Measurements from ENCODE around the gene HOXA11.

HOXA11 gene

DNA sequence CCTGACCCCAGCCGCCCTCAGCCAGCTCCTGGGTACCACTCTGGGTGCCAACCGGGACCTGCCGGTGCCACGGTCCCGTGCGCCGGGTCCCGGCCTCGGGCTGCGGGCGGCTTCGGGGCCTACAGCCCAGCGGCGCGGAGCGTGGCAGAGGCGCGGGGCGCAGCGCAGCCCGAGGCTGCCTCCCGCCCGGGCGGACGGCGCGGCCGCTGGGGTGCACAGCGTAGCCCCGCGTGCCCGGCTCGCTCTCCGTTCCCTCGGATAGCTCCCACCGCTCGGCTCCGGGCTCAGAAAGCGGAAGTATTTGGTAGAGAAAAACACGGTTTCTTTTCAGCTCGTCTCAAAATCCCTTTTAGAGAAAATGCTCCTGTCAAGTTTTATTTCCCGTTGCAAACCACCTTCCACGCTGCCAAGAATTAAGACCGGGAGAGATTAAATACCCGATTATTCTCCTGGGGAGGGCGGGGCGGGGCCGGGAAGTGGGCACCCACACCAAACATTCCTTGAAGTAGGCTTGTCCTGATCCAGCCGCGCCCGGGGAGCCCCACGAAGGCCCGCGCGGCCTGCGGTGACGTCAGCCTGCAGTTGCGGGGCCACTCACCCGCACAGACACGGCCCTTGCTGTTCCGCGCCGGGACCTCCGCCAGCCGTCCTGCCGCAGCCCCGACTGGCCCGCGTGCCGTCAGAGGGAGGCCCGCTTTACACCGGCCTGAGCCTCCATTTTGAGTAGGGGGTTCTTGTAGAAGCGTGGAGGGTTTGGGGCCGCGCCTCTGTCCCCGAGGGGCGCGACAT is 7.7 kb upstream of the HOXA11 start:
- DNase-seq, result no peak

DNA sequence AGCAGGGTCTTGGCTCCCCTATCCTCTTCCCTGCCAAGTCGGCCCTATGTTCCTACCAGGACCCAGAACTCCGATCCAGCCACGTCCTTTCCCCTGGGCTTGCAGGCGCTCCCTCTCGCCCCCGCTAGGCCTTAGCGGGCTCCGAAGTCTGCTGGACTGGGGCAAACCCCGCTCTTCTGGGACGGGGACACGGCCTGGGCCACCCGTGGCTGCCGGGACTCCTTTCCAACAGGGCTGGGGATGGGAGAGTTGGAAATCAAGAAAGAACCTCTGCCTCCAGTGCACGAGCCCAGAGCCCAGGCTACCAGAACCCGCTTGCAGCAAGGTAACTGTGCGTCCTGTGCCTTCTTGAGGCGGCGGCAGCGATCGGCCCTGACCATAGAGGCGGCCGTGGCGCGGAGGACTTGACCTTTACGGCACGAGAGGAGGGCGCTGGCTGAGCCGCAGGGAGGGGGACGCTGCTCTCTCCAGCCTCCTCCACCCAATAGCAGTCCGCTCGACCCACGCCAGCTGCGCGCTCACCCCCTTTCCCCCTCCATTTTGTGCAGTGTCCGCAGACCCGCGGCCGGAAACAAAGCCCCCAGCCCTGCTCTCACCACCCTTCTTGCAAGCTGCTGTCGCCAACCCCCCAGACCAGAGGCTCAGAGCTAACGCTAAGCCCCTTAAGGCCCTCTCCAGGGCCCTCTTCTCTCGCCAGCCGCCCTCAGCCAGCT is 7.0 kb upstream of the HOXA11 start:
- DNase-seq, result no peak

DNA sequence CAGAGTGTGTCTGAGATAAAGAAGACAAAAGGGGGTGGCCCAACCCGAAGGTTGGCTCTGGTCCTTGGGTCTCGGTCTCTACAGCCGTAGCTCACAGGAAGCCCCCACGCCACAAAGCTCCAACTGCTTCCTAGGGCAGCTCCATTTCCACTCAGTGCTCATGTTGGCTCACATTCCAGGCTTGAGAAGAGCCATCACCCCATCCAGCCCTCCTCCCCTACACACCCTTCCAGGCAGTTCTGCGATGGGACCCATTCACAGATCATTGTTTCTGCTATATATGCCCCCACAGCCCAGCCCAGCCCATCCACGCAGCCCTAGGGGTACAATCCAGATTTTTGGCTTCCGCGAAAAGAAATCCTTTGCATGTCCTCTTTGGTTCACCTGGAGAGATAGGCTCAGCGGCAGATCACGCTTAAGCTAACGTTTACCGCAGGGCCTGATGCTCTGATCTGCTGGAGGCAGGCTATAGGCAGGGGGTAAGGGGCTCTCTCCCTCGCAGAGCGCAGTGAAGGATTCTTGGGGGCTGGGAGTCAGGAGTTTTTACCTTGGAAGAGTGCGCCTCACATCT is 6.2 kb upstream of the HOXA11 start:
- no peak for DNase-seq

DNA sequence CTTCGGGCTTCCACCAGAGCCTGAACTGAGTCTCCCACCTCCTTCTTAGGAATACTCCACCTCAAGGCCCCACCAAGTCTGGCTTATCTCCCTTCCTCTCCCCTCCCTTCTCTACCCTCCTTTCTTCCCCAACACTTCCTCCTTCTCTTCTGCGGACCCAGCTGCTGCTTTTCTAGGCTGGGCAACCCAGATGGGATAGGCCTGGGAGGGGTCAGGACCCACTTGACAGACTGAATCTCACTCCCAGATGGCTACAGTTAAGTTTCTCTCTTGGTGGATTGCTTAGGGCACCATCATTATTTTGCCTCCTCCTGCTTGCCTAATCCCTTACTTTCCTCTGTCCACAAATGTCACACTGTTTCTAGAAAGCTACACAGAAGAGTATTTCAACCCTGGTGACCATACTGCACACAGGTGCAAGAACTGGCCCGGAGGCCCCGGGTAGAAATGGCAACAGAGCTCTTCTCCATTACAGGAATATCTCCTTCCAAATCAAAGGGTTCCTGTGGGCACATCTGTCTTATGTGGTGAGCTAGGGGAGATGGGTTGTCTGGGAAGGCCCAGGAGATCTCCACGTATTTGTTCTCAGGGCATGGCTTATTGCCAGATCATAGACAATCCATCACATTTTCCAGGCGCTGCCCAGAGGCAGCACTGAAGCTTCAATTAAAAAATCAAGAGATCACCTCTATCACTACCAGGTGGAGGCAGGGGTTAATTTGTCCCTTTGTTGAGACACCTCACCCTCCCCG is 5.1 kb upstream of the HOXA11 start:
- no peak for DNase-seq

DNA sequence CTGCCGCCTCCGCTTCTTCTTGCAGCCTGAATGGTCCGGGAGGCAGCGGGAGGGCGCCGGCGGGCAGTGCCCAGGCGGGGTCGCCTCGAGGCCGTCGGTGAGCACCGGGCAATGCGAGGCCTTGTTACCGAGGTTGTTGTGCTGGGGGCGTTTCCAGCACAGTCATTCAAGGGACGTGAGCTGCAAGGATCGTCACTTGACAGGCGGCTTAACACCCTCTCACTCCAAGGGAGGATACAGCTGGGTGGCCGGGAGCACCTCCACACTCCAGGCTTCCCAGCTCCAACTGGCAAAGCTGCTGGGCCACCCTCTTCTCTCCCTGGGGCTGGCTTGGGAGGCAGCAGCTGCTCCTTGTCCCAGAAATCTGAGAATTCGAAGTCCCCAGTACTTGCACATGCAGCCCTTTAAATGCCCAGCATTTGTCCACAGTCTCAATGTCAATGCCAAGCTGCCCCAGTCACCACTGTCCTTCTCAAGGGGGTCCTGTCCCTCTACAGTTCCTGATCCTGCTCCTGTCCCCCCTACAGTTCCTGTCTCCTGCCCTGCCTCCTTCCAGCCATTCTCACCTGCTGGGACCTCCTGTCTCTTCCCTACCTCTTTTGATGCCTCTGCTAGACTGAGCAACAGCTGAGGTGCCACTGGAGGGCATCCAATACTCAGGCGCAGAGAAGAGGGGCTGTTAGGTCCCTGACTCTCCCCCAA is 4.4 kb upstream of the HOXA11 start:
- no peak for DNase-seq

DNA sequence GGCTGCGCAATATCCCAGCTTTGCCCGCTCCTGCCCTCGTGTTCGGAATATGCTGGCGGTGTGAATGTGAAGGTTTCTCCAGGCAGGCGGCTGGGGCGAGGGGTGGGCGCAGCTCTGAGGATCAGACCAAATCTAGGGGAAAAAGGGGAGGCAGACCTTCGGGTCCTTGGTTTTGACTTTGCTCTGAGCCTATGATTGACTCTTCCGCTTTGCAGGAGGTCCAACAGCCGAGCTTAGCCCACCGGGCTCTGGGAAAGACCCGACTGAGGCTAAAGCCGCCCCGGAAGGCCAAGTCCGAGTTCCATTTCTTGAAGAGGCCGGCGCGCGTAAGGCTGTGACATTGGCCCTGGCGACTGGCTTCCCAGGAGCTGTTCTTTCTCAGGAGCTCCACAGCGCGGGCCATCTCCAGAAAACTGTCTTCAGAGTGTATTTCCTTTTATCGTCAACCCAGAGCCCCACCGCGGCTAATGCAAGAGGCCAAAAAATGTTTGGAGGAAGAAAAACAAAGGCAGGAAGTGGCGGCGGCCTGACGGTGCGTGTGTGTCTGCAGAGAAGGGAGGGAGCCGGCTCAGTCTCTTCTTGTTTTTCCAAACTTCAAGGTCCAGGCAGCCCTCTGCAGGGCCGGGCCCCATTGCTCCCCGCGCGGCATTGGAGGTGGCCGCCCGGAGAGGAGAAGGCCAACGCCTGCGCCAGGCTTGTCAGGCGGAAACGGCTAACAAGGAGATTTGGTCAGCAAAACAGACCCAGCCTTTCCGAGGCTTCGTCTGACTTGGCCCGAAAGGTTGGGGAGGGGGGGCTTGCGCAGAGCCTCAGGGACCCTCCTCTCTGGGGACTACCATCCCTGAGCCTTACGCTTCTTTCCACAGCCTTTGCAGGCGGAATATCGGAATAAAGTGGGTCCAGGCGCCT is 3.6 kb upstream of the HOXA11 start:
- DNase-seq, result no peak

DNA sequence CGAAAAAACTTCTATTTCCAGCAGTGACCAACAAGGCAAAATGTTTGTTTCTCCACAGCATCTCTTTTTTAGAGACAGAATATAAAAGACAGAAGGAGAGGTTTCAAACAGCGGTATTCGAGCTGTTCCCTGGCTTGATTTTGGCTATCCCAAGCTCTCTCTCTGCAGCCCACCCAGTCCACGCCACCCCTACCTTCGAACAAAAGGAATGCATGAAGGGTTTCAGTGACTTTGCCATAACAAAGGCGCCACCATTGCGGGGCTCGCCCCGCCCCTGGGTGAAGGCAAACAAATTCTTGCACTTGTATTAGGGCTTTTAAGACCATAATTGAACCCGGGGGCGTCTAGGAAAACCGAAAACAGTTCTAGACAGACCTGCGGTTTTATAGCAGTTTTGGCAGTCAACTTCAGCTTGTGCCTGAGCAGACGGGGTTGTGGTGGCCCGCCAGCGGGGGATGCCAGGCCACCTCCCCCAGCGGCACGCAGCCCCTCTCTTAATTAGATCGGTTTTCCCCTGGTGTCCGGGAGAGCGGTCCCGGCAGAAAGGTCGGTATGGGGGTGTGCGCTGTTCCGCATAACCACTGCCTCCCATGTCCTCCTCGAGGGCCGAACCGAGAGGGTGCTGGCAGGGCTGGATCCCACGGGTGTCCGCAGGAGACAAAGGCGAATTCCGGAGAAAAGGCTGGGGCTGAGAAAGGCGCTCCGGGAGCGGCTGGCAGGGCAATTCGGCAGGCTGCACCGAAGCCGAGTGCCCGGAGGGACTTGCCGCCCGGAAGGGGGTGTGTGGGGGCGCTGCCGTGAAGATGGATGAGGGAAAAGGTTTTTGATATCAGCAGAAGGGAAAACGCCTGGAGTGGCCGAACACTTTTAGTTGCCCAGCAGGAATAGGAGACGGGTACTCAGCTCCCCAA is 2.7 kb upstream of the HOXA11 start:
- no peak for DNase-seq

DNA sequence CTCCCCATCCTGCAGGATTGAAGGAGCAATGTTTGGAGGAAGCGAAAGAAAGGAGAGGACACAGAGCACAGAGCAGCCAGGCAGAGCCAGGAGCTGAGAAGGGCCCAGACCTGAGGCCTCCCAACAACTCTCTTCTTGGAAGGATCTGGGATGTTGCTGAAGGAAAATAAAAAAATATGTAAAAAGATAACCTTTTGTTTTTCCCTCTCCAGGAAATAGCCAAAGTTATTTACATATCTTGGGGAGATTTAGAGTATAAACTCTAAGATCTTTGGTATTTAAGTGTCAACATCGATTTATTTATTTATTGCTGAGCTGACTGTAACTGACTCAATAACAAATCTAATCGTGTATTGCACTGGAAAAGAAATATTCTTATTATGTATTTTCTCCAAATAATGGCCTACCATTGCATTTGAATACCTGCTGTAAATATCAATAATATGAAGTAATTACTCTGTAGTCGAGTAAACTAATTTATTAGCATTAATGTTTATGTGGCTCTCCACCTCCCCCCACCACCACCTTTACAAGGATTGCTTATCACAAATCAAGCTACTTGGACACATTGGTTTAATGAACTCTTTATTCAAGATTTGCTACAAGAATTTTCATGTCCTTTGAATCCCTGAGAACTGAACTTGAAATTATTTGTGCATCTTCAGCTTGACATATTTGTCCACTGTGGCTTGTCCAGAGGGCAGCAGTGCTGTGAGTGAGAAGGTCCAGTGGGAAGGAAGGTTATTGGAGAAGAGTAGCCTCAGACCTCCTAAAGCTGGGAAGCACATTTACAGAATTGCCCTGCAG is 1.8 kb upstream of the HOXA11 start:
- DNase-seq, result no peak

DNA sequence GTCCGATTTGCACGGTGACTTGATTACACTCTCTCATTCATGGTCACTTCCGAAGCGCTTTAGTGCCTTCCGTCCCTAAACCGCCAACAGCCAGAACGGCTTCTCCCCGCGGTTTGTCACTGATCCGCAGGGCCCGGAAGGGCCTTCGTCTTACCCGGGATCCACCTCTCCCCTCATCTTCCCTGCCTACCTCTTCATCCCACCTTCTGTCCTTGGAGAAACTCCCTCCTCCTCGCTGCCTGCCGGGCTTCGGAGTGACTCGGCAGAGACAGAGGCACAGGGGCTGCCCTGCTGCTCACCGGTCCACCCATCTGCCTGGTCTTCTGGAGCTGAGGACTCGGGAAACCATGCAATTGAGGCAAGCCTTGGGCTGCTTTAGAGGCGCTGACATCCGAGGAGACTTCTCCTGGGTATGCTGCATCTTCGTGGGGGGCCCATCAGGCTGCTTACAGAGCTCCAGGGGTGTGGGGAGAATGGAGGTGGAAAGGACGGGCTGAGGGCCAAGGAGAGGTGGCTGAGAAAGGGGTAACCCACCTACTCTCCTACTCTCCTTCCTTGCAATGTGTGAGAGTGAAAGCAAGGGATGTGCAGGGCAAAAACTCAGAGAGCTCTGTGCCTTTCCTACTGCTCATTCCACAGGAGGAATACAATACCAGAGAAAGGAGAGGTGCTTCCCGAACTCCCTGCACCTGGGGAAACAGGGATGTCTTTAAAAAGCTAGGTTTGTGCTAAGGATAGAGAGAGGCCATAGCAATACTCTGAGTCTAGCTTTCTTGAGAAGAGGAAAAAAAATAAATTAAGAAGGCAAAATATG is 1.0 kb upstream of the HOXA11 start:
- no peak for DNase-seq

DNA sequence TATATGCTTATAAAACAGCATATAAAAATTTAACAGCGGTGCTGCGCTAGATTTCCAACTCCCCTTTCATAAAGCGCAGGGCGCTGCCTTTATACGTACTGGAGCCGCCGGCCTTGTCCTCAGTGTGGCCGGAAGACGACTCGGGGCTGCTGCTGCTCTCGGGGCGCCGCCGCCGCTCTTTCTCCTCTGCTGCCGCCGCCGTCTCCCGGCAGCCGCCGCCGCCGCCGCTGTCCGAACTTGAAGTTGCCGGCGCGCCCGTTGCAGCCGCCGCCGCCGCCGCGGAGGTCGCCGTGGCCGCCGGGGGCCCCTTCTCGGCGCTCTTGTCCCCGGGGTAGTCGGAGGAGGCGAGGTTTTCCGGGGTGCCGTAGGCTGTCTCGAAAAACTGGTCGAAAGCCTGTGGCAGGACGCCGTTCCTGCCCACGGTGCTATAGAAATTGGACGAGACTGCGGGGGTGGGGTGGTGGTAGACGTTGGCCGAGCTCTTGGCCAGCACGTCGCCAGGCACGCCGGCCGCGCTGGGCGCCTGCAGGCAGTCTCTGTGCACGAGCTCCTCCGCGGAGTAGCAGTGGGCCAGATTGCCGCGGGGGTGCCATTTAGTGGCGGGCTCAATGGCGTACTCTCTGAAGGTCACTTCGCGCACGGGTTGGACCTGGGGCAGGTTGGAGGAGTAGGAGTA is 557 bp downstream of the HOXA11 start:
- DNase-seq, result peak; percentile 42

DNA sequence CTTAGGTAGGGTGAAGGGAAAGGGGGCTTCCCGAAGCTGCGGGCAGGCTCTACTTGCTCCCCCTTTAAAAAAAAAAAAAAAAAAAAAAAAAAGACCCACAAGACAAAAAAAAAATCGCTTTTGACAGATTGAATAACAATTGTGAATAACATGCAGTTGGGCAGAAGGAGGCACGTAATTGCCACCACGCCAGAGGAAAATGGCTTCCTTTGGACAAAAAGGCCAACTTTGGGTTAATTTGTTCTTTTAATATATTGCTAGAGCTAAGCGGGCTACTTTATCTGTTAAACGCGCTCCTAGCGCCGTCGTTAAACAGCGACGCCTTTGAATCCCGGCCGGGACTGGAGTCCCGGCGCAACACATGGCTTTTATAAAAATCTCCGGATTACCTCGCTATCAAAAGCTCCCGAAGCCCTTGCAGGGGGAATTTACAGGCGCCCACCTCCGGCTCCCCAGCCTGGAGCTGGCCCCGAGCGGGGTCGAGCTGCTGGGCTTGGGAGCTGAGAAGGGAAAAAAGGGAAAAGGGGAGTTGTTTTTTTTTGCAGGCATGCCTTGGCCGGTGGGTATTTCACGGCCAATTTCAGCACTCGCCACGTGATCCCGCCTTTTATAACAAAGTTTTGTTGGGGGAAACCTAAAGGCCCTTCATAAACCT is 1.2 kb downstream of the HOXA11 start:
- no peak for DNase-seq

DNA sequence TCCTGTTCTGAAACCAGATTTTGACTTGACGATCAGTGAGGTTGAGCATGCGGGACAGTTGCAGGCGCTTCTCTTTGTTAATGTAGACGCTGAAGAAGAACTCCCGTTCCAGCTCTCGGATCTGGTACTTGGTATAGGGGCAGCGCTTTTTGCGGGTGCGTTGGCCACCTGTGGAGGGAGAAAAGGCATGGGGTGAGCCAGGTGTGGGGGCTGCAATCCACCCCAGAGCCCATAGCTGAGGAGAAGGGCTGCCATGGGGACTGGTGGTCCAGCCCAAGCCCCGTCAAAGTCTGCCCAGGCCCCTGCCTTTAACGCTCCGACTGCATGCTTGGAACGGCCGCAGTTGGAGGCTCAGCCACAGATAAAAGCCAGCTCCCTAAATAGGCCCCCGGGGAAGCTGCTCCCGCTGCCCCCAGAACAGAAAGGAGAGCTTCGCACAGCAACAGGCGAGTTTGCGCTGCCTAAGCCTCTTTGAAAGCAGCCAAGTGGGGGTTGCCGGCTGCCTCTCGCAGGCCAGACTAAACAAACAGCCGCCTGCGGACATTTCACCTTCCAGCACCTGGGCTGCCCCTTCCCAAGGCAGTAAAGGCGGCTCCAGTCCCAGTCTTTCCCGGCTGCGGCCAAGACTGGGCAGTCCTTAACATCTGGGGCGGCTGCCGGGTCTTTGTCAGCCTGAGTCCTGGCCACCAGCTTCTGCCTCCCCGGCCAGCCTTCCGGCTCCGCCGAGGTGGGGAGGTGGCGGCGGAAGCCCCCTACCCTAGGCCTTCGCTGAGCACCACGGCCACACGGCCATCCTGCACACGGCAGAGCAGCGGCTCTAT is 2.0 kb downstream of the HOXA11 start:
- no peak for DNase-seq

DNA sequence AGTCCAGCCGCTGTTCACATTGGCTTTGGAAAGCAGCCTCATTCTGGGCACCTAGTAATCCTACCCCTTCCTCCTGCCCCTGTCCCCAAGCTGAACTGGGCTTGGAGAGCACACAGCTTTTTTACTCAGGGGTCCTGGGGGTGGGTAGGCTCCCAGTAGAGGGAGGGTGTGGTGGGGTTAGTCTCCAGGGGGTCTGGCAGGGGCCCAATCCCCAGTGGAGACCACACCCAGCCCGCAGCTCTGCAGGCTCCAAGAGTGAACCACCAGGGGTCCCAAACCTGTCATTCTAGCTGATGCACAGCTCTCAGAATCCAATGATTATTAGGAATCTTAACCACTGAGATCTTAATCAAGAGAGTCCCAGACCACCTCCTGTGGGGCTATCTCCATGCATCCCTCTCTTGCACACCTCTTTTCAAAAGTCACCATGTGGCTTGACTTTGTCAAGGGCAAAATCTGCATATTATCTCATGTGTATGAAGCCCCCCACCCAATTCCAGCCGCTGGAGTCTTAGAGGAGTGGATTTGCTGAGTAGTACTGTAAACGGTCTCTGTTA is 2.7 kb downstream of the HOXA11 start:
- DNase-seq, result no peak

DNA sequence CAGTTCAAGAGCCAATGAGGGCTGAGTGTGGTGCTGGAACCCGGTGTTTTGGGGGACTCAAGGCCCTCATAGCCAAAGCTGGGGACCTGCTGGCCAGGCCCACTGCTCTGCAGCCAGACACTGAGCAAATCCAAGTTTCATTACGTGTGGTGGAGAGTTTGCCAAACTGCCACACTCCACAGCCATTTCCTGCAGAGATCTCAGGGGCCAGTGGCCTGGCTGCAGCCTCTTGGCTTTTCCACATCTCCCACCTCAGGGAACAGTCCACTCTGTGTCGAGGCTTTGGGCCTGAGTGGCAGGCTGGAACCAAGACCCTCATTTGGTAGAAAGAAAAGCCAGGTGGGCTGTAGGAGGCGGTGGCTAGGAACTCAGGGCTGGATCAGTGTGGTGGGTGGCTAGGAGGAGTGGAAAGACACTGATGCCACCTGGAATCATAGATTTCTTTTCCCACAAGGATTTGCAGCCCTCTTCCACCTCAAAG is 3.2 kb downstream of the HOXA11 start:
- no peak for DNase-seq

DNA sequence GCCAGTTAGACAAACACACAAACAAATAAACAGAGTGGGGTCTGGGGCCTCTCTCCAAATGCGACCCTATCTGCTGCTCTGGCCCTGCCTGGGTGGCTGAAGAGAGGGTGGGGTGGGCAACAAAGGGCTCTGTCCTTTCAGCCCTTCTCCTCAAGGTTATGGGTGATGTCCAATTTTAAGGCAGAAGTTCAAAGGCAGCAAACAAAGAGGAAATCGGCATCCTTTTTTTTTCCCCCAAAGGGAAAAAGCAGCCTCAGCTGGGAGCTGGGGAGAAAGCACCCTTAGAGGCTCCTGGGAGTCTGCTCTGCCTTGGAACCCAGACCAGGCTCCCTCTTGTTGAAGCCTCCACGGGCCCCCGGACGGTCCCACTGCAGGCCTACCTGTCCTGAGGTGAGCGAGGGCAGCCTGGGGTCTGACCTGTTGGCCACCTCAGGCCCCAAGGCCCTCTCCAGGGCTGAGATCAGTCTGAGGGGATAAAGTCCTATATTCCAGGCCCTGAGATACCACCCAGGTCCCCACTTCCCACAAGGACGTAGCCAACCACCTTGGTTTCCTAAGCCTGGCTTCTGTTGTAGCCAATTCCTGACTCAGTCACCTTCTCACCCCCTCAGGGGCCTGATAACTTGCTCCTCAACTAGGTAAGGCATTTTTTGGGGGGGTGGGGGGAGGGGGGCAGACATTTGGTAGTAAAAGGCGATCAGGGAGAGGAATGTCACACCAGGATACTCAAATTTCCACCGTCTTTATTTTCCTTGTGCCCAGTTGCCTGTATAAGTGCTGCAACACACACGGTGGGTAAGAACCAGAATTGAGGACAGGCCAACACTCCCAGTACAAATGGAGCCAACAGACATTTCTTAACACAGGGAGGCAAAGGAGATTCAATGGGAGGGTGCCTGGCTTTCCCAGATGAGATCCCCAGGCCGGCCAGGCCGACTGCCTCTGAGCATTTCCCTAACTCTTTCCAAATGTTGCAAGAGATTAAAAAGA is 4.3 kb downstream of the HOXA11 start:
- DNase-seq, result no peak
